Measurements from ENCODE around the gene PA2G4.
"Not testable (repeated sequence)": the region's sequence is repeated elsewhere in the genome, so short reads cannot be mapped to it uniquely, and the experiment has no call there.

The PA2G4 gene

GRCh38 chr12:56154818-56155217 lies 50.5 kb downstream of the PA2G4 start:
- DNase-seq: no peak

- no peak for DNase-seq
These were observed 51.0 kb downstream of the PA2G4 start for GRCh38 chr12:56155256-56155845.

GRCh38 chr12:56156464-56157200 lies 52.3 kb downstream of the PA2G4 start:
- not testable (repeated sequence) for DNase-seq

GRCh38 chr12:56157201-56158028 lies 53.1 kb downstream of the PA2G4 start:
- DNase-seq: peak; percentile 64

- peak; percentile 90 for DNase-seq
These were observed 53.9 kb downstream of the PA2G4 start, which contains the start of gene MYL6 for GRCh38 chr12:56158029-56158925. MYL6 (plus strand) TSS chr12:56158359; CDS start chr12:56158402, 43 bp downstream.

GRCh38 chr12:56158926-56159461 lies 54.6 kb downstream of the PA2G4 start:
- peak; percentile 25 for DNase-seq

- no peak for DNase-seq
These were observed 55.3 kb downstream of the PA2G4 start for GRCh38 chr12:56159482-56160192.

- no peak for DNase-seq
These were observed 55.9 kb downstream of the PA2G4 start for GRCh38 chr12:56160193-56160763.

GRCh38 chr12:56160894-56161689 lies 56.7 kb downstream of the PA2G4 start:
- no peak for DNase-seq

- no peak for DNase-seq
These were observed 57.5 kb downstream of the PA2G4 start for GRCh38 chr12:56161690-56162351.

- DNase-seq: no peak
These were observed 58.3 kb downstream of the PA2G4 start for GRCh38 chr12:56162468-56163290.

All from NCI-H1105 (cell line).